Epithelial cell of esophagus (primary cell): Measurements from ENCODE around the gene RFESD.
"Not testable (repeated sequence)": the region's sequence is repeated elsewhere in the genome, so short reads cannot be mapped to it uniquely, and the experiment has no call there.

Experiments used
- DNase-seq: peaks from one replicate; pipeline ENCODE4 v3.0.0; 2010; ENCODE audit warnings: low read depth
- H3K4me3 ChIP-seq: 2 replicates; pipeline ENCODE4 v1.5.1; 2011; ENCODE audit warnings: mild to moderate bottlenecking, low read length, control low read depth
- CTCF ChIP-seq: IDR thresholded peaks from 2 replicates; pipeline ENCODE4 v1.5.1; 2011; ENCODE audit warnings: low read depth, mild to moderate bottlenecking, low read length, control low read depth, inconsistent platforms; ENCODE audit not compliant: insufficient read depth; ENCODE audit errors: missing control alignments

The RFESD gene

GRCh38 chr5:95628933-95629332 lies 17.6 kb upstream of the RFESD start:
- TF ChIP-seq CTCF, result no peak
- no peak for DNase-seq
- H3K4me3 ChIP-seq, result no peak overlapping the region

- no peak for DNase-seq
- H3K4me3 ChIP-seq, result no peak overlapping the region
- TF ChIP-seq CTCF, result no peak
Measured at GRCh38 chr5:95630394-95630917, 16.1 kb upstream of the RFESD start.

GRCh38 chr5:95631255-95631958 lies 15.2 kb upstream of the RFESD start:
- H3K4me3 ChIP-seq, result no peak overlapping the region
- peak; percentile 65 for DNase-seq
- TF ChIP-seq CTCF, result no peak

GRCh38 chr5:95631991-95632675 lies 14.4 kb upstream of the RFESD start:
- no peak for TF ChIP-seq CTCF
- peak; percentile 54 for DNase-seq
- no peak overlapping the region for H3K4me3 ChIP-seq

- H3K4me3 ChIP-seq, DNase-seq: not testable (repeated sequence)
Measured at GRCh38 chr5:95632942-95633341, 13.6 kb upstream of the RFESD start.

- no peak for TF ChIP-seq CTCF
- H3K4me3 ChIP-seq, result no peak overlapping the region
- DNase-seq, result no peak
Measured at GRCh38 chr5:95633671-95634070, 12.9 kb upstream of the RFESD start.

GRCh38 chr5:95634081-95634480 lies 12.5 kb upstream of the RFESD start:
- H3K4me3 ChIP-seq, result no peak overlapping the region
- no peak for TF ChIP-seq CTCF
- DNase-seq, result no peak
